ENCODE results near the gene BIK.

The BIK gene

GRCh38 chr22:43157874-43158546 is 47.5 kb downstream of the BIK start:
- Mint-ChIP-seq H3K4me3 (no peak overlapping the region), H3K27ac (no peak overlapping the region), H3K9me3 (no peaks in the 10 kb centered on the region), H3K27me3 (no peaks in the 10 kb centered on the region), H3K36me3 (ENCODE audit: low read depth) (peaks cover 7% of the 10 kb centered on the region), H3K4me1 (ENCODE audit: low read depth) (peaks cover 8% of the 10 kb centered on the region)

- Mint-ChIP-seq H3K9me3 (no peaks in the 10 kb centered on the region), H3K36me3 (ENCODE audit: low read depth) (peaks cover 7% of the 10 kb centered on the region), H3K4me3 (no peak overlapping the region), H3K4me1 (ENCODE audit: low read depth) (peaks cover 7% of the 10 kb centered on the region), H3K27me3 (no peaks in the 10 kb centered on the region), H3K27ac (no peak overlapping the region)
Observed at GRCh38 chr22:43158778-43159483, 48.4 kb downstream of the BIK start.

GRCh38 chr22:43159484-43160178 is 49.1 kb downstream of the BIK start:
- Mint-ChIP-seq H3K36me3 (ENCODE audit: low read depth) (peaks cover 7% of the 10 kb centered on the region), H3K27ac (no peak overlapping the region), H3K4me1 (ENCODE audit: low read depth) (peaks cover 4% of the 10 kb centered on the region), H3K27me3 (no peaks in the 10 kb centered on the region), H3K9me3 (no peaks in the 10 kb centered on the region), H3K4me3 (no peak overlapping the region)

GRCh38 chr22:43160497-43161126 is 50.1 kb downstream of the BIK start:
- Mint-ChIP-seq H3K36me3 (ENCODE audit: low read depth) (peaks cover 7% of the 10 kb centered on the region), H3K4me1 (ENCODE audit: low read depth) (peaks cover 3% of the 10 kb centered on the region), H3K4me3 (no peak overlapping the region), H3K27me3 (no peaks in the 10 kb centered on the region), H3K27ac (no peak overlapping the region), H3K9me3 (no peaks in the 10 kb centered on the region)

GRCh38 chr22:43162412-43163150 is 52.0 kb downstream of the BIK start:
- Mint-ChIP-seq H3K4me1 (ENCODE audit: low read depth) (no peaks in the 10 kb centered on the region), H3K27ac (no peak overlapping the region), H3K36me3 (ENCODE audit: low read depth) (peaks cover 7% of the 10 kb centered on the region)

GRCh38 chr22:43163241-43163795 is 52.8 kb downstream of the BIK start:
- Mint-ChIP-seq H3K36me3 (ENCODE audit: low read depth) (peaks cover 13% of the 10 kb centered on the region), H3K4me3 (no peak overlapping the region), H3K4me1 (ENCODE audit: low read depth) (no peaks in the 10 kb centered on the region), H3K9me3 (no peaks in the 10 kb centered on the region), H3K27ac (no peak overlapping the region), H3K27me3 (no peaks in the 10 kb centered on the region)

More at GRCh38 chr22:43162412-43163150, 52.0 kb downstream of the BIK start:
- Mint-ChIP-seq H3K4me3 (no peak overlapping the region), H3K27me3 (no peaks in the 10 kb centered on the region), H3K9me3 (no peaks in the 10 kb centered on the region)

- no peaks in the 10 kb centered on the region for H3K27me3 Mint-ChIP-seq
- peaks cover 9% of the 10 kb centered on the region for H3K36me3 Mint-ChIP-seq (ENCODE audit: low read depth)
- no peak overlapping the region for H3K27ac Mint-ChIP-seq
Observed at GRCh38 chr22:43164636-43165035, 54.1 kb downstream of the BIK start.

GRCh38 chr22:43166132-43166930 is 55.8 kb downstream of the BIK start:
- no peaks in the 10 kb centered on the region for H3K4me1 Mint-ChIP-seq (ENCODE audit: low read depth)
- no peak overlapping the region for H3K4me3 Mint-ChIP-seq
- H3K9me3 Mint-ChIP-seq: no peaks in the 10 kb centered on the region
- no peak overlapping the region for H3K27ac Mint-ChIP-seq
- H3K36me3 Mint-ChIP-seq (ENCODE audit: low read depth): peaks cover 17% of the 10 kb centered on the region
- no peaks in the 10 kb centered on the region for H3K27me3 Mint-ChIP-seq

More at GRCh38 chr22:43164636-43165035, 54.1 kb downstream of the BIK start:
- H3K4me1 Mint-ChIP-seq (ENCODE audit: low read depth): no peaks in the 10 kb centered on the region
- no peak overlapping the region for H3K4me3 Mint-ChIP-seq
- H3K9me3 Mint-ChIP-seq: no peaks in the 10 kb centered on the region

GRCh38 chr22:43167001-43167589 is 56.5 kb downstream of the BIK start:
- no peak overlapping the region for H3K4me3 Mint-ChIP-seq
- peaks cover 17% of the 10 kb centered on the region for H3K36me3 Mint-ChIP-seq (ENCODE audit: low read depth)
- no peaks in the 10 kb centered on the region for H3K4me1 Mint-ChIP-seq (ENCODE audit: low read depth)
- H3K27me3 Mint-ChIP-seq: no peaks in the 10 kb centered on the region
- no peaks in the 10 kb centered on the region for H3K9me3 Mint-ChIP-seq
- H3K27ac Mint-ChIP-seq: no peak overlapping the region

GRCh38 chr22:43168471-43169309 is 58.1 kb downstream of the BIK start:
- no peaks in the 10 kb centered on the region for H3K9me3 Mint-ChIP-seq
- H3K27me3 Mint-ChIP-seq: no peaks in the 10 kb centered on the region
- H3K4me3 Mint-ChIP-seq: no peak overlapping the region
- peaks cover 32% of the 10 kb centered on the region for H3K36me3 Mint-ChIP-seq (ENCODE audit: low read depth)
- no peaks in the 10 kb centered on the region for H3K4me1 Mint-ChIP-seq (ENCODE audit: low read depth)
- H3K27ac Mint-ChIP-seq: no peak overlapping the region

- no peaks in the 10 kb centered on the region for H3K27me3 Mint-ChIP-seq
- no peak overlapping the region for H3K27ac Mint-ChIP-seq
- no peak overlapping the region for H3K4me3 Mint-ChIP-seq
- H3K4me1 Mint-ChIP-seq (ENCODE audit: low read depth): no peaks in the 10 kb centered on the region
- H3K9me3 Mint-ChIP-seq: no peaks in the 10 kb centered on the region
- H3K36me3 Mint-ChIP-seq (ENCODE audit: low read depth): peaks cover 33% of the 10 kb centered on the region
Observed at GRCh38 chr22:43169310-43170130, 59.0 kb downstream of the BIK start.

- peaks cover 33% of the 10 kb centered on the region for H3K36me3 Mint-ChIP-seq (ENCODE audit: low read depth)
- H3K4me3 Mint-ChIP-seq: no peak overlapping the region
- no peaks in the 10 kb centered on the region for H3K9me3 Mint-ChIP-seq
- H3K27me3 Mint-ChIP-seq: no peaks in the 10 kb centered on the region
- no peaks in the 10 kb centered on the region for H3K4me1 Mint-ChIP-seq (ENCODE audit: low read depth)
- H3K27ac Mint-ChIP-seq: no peak overlapping the region
Observed at GRCh38 chr22:43170131-43170480, 59.6 kb downstream of the BIK start.
